ENCODE data around the gene NKAIN1. TPM values are rescaled to one million over a fixed set of nuclear protein-coding genes. Genes with fewer than 3 reads are reported as not detected.

NKAIN1 gene
- total RNA-seq, 3 donors from 2014 or later (not counting 1 experiment from before 2014, with no cell fraction given): not detected

DNA sequence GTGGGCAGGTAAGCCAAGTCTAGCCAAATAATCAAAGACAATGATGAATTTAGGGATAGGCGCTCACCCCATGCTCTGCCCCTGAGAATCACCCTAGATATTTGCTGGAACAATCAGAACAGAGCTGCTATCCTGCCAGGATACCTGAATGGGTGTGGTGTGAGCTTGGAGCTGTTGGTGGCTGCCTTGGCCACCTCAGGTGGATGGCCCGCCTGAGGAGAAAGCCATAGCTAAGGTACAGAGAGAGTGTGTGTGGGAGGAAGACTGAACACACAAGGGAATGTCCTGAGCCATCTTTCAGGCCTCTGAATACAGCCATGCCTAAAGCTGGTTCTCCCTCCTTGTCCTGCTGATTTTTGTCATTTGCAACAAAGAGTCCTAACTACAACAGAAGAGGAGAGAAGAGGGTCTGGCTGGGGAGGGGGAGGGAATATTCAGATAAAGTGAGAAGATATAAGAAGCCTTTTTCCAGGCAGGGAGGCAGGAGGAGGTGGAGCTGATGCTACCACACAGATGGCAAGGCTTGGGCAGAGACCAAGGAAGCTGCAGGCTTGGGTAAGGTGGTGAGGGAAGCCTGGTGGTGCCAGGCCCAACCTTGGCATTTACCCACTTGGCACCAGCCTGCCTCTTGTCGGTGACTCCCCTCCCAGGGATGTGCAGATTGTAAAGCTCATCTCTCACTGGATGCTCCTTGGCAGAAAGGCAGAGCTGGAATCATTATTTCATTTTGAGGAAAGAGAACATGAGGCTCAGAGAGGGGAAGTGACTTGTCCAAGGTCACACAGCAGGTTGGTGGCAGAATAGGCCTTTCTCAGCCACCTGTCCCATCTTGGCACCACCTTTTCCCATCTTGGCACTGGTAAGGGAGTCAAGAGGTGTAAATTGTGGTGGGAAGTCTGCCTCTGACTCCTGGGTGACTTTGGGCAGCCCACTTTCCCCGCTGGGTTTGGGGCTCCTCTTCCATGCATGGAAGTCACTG, 49.7 kb downstream of the NKAIN1 start:
- H3K4me1 Mint-ChIP-seq: no peaks in the 10 kb centered on the region
- H3K4me3 ChIP-seq (ENCODE audit: low read length): no peak overlapping the region
- no peaks in the 10 kb centered on the region for H3K4me1 ChIP-seq (ENCODE audit: control insufficient read depth, insufficient read depth, low read length)
- no peak overlapping the region for H3K27ac Mint-ChIP-seq
- intact Hi-C loops (cut with micrococcal nuclease): no loop called here
- H3K27ac ChIP-seq (ENCODE audit: low read length): no peak overlapping the region
- no peaks in the 10 kb centered on the region for H3K36me3 ChIP-seq (ENCODE audit: control insufficient read depth, insufficient read depth, low read length)
- no peaks in the 10 kb centered on the region for H3K9me3 ChIP-seq (ENCODE audit: control insufficient read depth, insufficient read depth, low read length)
- no peaks in the 10 kb centered on the region for H3K9me3 Mint-ChIP-seq
- WGBS (ENCODE audit: insufficient coverage): 81% methylated on average over 4 of the region's 4 CpGs
- H3K27me3 ChIP-seq (ENCODE audit: control insufficient read depth, insufficient read depth, low read length): no peaks in the 10 kb centered on the region
- no peaks in the 10 kb centered on the region for H3K36me3 Mint-ChIP-seq
- DNase-seq (no peak), ATAC-seq (no peak)
- no peak overlapping the region for H3K4me3 Mint-ChIP-seq
- peaks cover 8 to 9% of the 10 kb centered on the region in 2 donors for H3K27me3 Mint-ChIP-seq (ENCODE audit: low read depth in 2 of 2)
- TF ChIP-seq, protein P1, sequence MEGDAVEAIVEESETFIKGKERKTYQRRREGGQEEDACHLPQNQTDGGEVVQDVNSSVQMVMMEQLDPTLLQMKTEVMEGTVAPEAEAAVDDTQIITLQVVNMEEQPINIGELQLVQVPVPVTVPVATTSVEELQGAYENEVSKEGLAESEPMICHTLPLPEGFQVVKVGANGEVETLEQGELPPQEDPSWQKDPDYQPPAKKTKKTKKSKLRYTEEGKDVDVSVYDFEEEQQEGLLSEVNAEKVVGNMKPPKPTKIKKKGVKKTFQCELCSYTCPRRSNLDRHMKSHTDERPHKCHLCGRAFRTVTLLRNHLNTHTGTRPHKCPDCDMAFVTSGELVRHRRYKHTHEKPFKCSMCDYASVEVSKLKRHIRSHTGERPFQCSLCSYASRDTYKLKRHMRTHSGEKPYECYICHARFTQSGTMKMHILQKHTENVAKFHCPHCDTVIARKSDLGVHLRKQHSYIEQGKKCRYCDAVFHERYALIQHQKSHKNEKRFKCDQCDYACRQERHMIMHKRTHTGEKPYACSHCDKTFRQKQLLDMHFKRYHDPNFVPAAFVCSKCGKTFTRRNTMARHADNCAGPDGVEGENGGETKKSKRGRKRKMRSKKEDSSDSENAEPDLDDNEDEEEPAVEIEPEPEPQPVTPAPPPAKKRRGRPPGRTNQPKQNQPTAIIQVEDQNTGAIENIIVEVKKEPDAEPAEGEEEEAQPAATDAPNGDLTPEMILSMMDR (IDR thresholded peaks at IDR 0.05): no peak

DNA sequence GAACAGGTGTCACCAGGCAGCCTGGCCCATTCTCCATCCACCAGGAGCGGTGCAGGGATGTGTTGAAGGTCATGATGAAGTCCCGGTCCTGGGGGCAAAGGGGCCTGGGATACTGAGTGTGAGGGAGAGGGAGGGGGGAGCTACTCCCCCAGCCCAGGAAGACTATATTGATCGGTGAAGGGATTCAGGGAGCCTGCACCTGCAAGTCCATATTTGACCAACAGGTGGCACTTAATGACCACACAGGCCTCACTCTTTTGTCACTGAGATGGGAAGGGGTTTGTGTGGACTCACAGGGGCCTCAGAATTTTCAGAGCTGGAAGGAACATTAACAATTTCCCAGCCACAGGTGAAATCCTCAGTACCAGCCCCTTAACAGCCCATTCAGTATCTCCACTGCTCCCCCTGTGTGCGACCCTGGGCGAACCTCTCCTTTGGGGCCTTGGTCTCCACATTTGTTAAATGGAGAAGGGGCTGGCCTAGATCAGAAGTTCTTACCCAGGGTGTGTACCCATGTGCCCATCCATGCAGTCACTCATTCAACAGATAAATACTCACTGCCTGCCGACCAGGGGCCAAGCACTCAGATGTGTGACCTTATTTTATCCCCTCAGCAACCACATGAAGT, 55.6 kb downstream of the NKAIN1 start:
- ATAC-seq: peak in 1 of 3 donors; percentile 45
- Histone ChIP-seq H3K4me3 (ENCODE audit: low read length) (no peak overlapping the region), H3K4me1 (ENCODE audit: control insufficient read depth, insufficient read depth, low read length) (peaks cover 11% of the 10 kb centered on the region), H3K9me3 (ENCODE audit: control insufficient read depth, insufficient read depth, low read length) (no peaks in the 10 kb centered on the region), H3K36me3 (ENCODE audit: control insufficient read depth, insufficient read depth, low read length) (no peaks in the 10 kb centered on the region), H3K27me3 (ENCODE audit: control insufficient read depth, insufficient read depth, low read length) (peaks cover 5% of the 10 kb centered on the region), H3K27ac (ENCODE audit: low read length) (no peak overlapping the region)
- DNase-seq: peak; percentile 22 to 60
- Mint-ChIP-seq H3K4me3 (no peak overlapping the region), H3K27ac (no peak overlapping the region), H3K36me3 (no peaks in the 10 kb centered on the region), H3K27me3 (ENCODE audit: low read depth in 2 of 2) (peaks cover 26 to 30% of the 10 kb centered on the region in 2 donors), H3K9me3 (no peaks in the 10 kb centered on the region), H3K4me1 (peaks cover 0 to 9% of the 10 kb centered on the region in 2 donors)
- WGBS (ENCODE audit: insufficient coverage): 43% methylated on average over 6 of the region's 6 CpGs
- TF ChIP-seq, protein P1 (IDR thresholded peaks at IDR 0.05): peak; percentile 66
- intact Hi-C loops (cut with micrococcal nuclease): loop anchor here (1.0 kb wide), 2 partner anchors 151 to 238 kb away; no protein-coding TSS in a partner anchor

DNA sequence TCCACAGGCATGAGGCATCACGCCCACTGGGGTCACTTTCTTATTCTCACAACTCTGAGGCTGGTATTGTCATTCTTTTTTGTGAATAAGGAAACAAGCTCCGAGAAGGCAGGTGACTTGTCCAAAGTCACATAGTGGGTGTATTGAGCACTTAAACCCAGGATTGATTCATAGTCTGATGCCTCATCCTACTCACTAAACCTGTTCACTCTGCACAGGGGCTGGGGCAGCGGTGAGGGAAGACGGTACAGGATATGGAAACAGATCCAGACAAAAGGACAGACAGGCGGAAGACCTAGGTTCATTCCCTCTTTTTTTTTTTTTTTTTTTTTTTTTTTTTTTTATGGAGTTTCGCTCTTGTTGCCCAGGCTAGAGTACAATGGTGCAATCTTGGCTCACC, 56.6 kb downstream of the NKAIN1 start:
- intact Hi-C loops (cut with micrococcal nuclease): no loop called here
- Mint-ChIP-seq H3K4me3 (no peak overlapping the region), H3K27ac (no peak overlapping the region), H3K9me3 (no peaks in the 10 kb centered on the region), H3K36me3 (no peaks in the 10 kb centered on the region), H3K27me3 (ENCODE audit: low read depth in 2 of 2) (peaks cover 30 to 32% of the 10 kb centered on the region in 2 donors), H3K4me1 (peaks cover 0 to 9% of the 10 kb centered on the region in 2 donors)
- no peaks in the 10 kb centered on the region for H3K9me3 ChIP-seq (ENCODE audit: control insufficient read depth, insufficient read depth, low read length)
- TF ChIP-seq, protein P1 (IDR thresholded peaks at IDR 0.05): no peak
- WGBS (ENCODE audit: insufficient coverage): 93% methylated on average over 4 of the region's 6 CpGs
- no peak overlapping the region for H3K27ac ChIP-seq (ENCODE audit: low read length)
- no peak for DNase-seq
- H3K27me3 ChIP-seq (ENCODE audit: control insufficient read depth, insufficient read depth, low read length): peaks cover 5% of the 10 kb centered on the region
- ATAC-seq: no peak
- no peaks in the 10 kb centered on the region for H3K36me3 ChIP-seq (ENCODE audit: control insufficient read depth, insufficient read depth, low read length)
- no peak overlapping the region for H3K4me3 ChIP-seq (ENCODE audit: low read length)
- peaks cover 11% of the 10 kb centered on the region for H3K4me1 ChIP-seq (ENCODE audit: control insufficient read depth, insufficient read depth, low read length)
